K562 (cell line): ENCODE results near the gene MVB12B.

ENCODE experiments used
- ELF4 ChIP-seq: fragments of 450-650 bp; formaldehyde crosslinking; IDR thresholded peaks from 2 replicates; pipeline ENCODE4 v1.4.0; 2022; ENCODE audit warnings: missing genetic modification characterization
- GABPA ChIP-seq: fragments of 200-800 bp; sonication (Bioruptor generic); conservative IDR thresholded peaks from 2 replicates; pipeline ENCODE4 v1.6.1; 2016; ENCODE audit warnings: low read depth, missing genetic modification characterization, missing compliant biosample characterization
- GATA2 ChIP-seq: sonication (generic); formaldehyde crosslinking; IDR thresholded peaks from 2 replicates; pipeline ENCODE4 v1.4.0; 2020; ENCODE audit warnings: mild to moderate bottlenecking, missing genetic modification reagents
- HDAC2 ChIP-seq: fragments of 450-650 bp; IDR thresholded peaks from 2 replicates; pipeline ENCODE4 v1.6.1; 2016; ENCODE audit warnings: mild to moderate bottlenecking
- PCBP2 ChIP-seq: fragments of 200-400 bp; formaldehyde crosslinking; IDR thresholded peaks from 2 replicates; pipeline ENCODE4 v1.6.1; 2018; ENCODE audit warnings: low read length, low read depth, mild to moderate bottlenecking, moderate library complexity; ENCODE audit not compliant: poor library complexity, severe bottlenecking
- POLR2A ChIP-seq: fragments of 450-650 bp; conservative IDR thresholded peaks from 2 replicates; pipeline ENCODE4 v1.6.1; 2016
- RAD21 ChIP-seq, 2 experiments: fragments of 250-450 bp in 1 of 2; fragments of 450-650 bp in 1 of 2; sonication (Bioruptor Pico) in 1 of 2; formaldehyde crosslinking in 1 of 2; IDR thresholded peaks in 1 of 2; conservative IDR thresholded peaks in 1 of 2; 2 replicates each; pipeline versions ENCODE4 v1.4.0 to v1.8.0; 2020 to 2022; ENCODE audit warnings: mild to moderate bottlenecking in 2 of 2, moderate library complexity in 1 of 2
- SIN3B ChIP-seq: fragments of 450-650 bp; IDR thresholded peaks from 2 replicates; pipeline ENCODE4 v1.6.1; 2017; ENCODE audit warnings: low read depth, mild to moderate bottlenecking, moderate library complexity
- TEAD4 ChIP-seq, 2 experiments: sonication (generic) in 1 of 2; formaldehyde crosslinking in 1 of 2; IDR thresholded peaks; 2 replicates each; pipeline versions ENCODE4 v1.6.1 to v1.8.0; 2012 to 2022; ENCODE audit warnings: borderline replicate concordance in 1 of 2, inconsistent platforms in 1 of 2, low read length in 1 of 2, mild to moderate bottlenecking in 1 of 2, missing genetic modification reagents in 1 of 2
- TF ChIP-seq, protein P1 (sequence below), 2 experiments: fragments of 450-650 bp in 1 of 2; sonication (generic) in 1 of 2; formaldehyde crosslinking in 1 of 2; IDR thresholded peaks in 1 of 2; conservative IDR thresholded peaks in 1 of 2; 2 replicates each; pipeline versions ENCODE4 v1.6.1 to v1.8.1; 2016 to 2023; ENCODE audit warnings: mild to moderate bottlenecking in 2 of 2, moderate library complexity in 2 of 2, inconsistent platforms in 1 of 2, missing genetic modification reagents in 1 of 2
- TF ChIP-seq, protein P2 (sequence below): sonication (generic); formaldehyde crosslinking; IDR thresholded peaks from 2 replicates; pipeline ENCODE4 v1.8.0; 2022; ENCODE audit warnings: mild to moderate bottlenecking, missing genetic modification reagents, borderline replicate concordance

DNA sequence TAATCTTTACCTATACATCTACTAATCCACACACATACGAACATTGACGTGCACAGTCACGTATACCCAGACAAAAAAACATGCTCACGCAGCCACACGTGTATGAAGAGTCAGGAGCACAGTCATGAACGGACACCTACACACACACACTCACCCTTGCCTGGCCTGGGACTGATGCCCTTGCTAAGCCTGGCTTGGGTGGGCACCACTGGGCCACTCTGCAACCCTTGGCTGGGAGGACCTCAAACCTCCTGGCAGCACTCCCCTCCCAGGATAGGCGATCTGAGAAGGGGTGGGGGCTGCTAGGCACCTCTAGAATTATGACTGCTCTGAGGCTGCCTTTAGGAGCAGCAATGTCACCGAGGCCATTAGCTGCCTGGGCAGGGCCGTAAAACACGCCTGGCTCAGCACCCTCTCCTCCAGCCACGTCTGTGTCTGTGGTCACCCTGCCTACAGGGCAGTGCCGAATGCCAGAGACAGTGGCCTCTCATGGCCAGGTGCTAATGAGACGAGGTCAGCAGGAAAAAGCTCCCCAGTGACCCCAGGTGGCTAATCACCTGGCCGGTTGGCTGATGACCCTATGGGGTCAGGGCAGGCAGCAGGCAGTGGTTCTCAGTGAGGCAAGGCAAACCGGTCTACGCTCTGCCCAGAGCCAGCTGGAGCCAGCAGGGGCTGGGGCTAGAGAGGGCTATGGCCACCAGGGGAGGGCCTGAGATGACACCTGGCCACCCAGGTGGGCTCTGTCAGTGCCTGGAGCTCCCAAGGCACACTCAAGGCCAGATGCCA is 33.7 kb upstream of the MVB12B start:
- TF ChIP-seq, protein P1, sequence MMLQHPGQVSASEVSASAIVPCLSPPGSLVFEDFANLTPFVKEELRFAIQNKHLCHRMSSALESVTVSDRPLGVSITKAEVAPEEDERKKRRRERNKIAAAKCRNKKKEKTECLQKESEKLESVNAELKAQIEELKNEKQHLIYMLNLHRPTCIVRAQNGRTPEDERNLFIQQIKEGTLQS (IDR thresholded peaks at IDR 0.05): no peak
- TF ChIP-seq, protein P1 (CRISPR knock-in tag; conservative IDR thresholded peaks at IDR 0.05): no peak
- TF ChIP-seq GATA2 (CRISPR knock-in tag) (no peak), GABPA (tag) (no peak), ELF4 (CRISPR knock-in tag) (no peak), PCBP2 (no peak), RAD21 (CRISPR knock-in tag; conservative IDR thresholded peaks at IDR 0.05 in 1 of 2, IDR thresholded peaks at IDR 0.05 in 1 of 2) (no peak), HDAC2 (no peak), SIN3B (no peak), TEAD4 (IDR thresholded peaks at IDR 0.05; ENCODE audit: low read length) (no peak), TEAD4 (CRISPR knock-in tag; IDR thresholded peaks at IDR 0.05; ENCODE audit: borderline replicate concordance) (no peak), POLR2A (no peak)
- TF ChIP-seq, protein P2, sequence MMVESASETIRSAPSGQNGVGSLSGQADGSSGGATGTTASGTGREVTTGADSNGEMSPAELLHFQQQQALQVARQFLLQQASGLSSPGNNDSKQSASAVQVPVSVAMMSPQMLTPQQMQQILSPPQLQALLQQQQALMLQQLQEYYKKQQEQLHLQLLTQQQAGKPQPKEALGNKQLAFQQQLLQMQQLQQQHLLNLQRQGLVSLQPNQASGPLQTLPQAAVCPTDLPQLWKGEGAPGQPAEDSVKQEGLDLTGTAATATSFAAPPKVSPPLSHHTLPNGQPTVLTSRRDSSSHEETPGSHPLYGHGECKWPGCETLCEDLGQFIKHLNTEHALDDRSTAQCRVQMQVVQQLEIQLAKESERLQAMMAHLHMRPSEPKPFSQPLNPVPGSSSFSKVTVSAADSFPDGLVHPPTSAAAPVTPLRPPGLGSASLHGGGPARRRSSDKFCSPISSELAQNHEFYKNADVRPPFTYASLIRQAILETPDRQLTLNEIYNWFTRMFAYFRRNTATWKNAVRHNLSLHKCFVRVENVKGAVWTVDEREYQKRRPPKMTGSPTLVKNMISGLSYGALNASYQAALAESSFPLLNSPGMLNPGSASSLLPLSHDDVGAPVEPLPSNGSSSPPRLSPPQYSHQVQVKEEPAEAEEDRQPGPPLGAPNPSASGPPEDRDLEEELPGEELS (CRISPR knock-in tag): no peak
